GM18907 (cell line): Measurements from ENCODE around the gene PACRG.

Experiments used
- ATAC-seq: cut with Tn5 transposase; IDR thresholded peaks from one replicate; pipeline ENCODE4 v1.9.1; 2021; ENCODE audit warnings: mild to moderate bottlenecking, moderate library complexity; ENCODE audit not compliant: unreplicated experiment

Gene PACRG

DNA sequence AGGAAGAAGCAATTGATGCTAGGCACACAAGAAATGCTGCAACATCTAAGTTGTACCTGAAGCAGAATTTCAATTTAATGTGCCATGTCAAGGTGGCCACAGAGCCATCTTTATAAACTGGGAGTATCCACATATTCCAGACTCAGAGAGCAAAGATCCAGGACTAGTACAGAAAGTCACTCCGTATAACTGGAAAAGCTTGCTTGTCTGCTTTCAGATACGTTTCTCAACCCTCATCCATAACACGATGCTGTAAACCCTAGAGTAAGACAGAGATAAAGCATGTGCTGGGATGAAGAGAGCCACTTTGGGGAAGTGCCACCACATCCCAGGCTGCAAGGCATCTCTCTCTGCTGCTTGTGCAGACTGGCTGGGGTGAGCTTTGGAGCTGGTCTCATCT, 134.7 kb downstream of the PACRG start:
- no peak for ATAC-seq

DNA sequence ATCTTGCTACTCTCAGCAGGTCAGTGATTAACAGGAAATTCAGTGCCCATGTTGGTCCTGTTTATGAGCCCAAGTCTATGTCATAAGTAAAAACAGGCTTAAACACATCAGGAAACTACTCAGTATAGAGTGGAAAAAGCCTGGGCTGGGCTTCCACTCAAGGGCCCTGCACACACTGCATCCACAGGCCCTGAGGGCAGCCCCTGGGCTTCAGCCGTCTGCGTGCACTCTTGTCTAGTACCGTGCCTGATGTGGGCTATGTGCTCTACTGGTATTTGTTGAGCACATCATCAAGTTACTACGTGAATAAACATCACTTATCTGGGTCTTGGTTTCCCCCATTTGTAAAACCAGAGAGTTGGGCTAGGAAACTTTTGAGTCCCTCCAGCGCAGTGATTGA, 135.2 kb downstream of the PACRG start:
- ATAC-seq, result no peak

- no peak for ATAC-seq
Measured at GRCh38 chr6:162863821-162864220, 136.0 kb downstream of the PACRG start.

GRCh38 chr6:162864911-162865310, 137.1 kb downstream of the PACRG start:
- ATAC-seq, result no peak

GRCh38 chr6:162866656-162867055, 138.9 kb downstream of the PACRG start:
- ATAC-seq, result no peak

- ATAC-seq, result no peak
Measured at GRCh38 chr6:162868397-162868796, 140.6 kb downstream of the PACRG start.

- ATAC-seq, result no peak
Measured at GRCh38 chr6:162871966-162872365, 144.2 kb downstream of the PACRG start.

DNA sequence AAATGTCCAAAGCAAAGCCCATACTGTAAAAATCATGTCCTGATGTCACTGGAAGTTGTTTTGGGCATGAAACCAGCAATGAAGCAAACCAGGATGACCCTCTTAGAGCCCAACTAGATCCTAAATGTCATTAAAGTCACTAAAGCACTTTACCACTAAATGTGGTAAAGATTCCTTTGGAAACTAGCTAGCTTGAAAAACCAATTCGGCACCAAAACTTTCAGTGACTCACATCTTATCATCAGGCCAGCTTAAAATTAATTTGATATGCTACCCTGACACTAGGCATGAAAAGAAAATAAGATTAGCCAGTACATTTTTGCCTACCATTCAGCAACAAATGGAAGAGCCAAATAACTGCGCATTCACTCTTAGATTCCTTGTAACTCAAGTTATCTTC, 145.8 kb downstream of the PACRG start:
- no peak for ATAC-seq

GRCh38 chr6:162875070-162875469, 147.3 kb downstream of the PACRG start:
- no peak for ATAC-seq

DNA sequence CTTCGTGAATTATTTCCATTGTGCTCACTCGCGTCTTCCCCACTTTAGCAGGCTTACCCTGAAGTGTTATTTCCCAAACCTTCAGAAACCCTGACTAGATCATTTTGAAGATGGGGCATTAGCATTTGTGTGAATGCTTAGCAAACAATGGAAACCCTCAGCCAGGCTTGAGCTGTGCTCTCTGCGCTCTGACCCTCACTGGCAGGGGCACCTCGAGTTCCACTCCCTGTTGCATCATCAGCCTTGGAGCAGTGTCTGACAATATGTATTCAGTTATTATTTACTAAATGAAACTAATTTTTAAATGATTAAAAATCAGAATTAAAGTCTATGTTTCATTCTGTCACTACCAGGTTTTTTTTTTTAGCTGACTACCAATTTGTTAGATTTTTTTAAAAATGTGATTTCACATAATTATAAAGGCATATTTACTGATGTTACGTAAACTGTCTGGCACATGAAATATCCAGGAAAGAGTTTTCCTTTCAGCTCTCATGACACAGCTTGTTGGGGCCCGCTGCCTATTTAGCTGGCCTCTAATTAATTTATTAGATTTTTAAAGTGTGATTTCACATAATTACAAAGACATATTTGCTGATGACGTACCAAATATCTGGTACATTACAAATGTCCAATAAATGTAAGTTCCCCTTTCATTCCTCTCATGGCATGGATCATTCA, 155.2 kb downstream of the PACRG start:
- ATAC-seq, result no peak

DNA sequence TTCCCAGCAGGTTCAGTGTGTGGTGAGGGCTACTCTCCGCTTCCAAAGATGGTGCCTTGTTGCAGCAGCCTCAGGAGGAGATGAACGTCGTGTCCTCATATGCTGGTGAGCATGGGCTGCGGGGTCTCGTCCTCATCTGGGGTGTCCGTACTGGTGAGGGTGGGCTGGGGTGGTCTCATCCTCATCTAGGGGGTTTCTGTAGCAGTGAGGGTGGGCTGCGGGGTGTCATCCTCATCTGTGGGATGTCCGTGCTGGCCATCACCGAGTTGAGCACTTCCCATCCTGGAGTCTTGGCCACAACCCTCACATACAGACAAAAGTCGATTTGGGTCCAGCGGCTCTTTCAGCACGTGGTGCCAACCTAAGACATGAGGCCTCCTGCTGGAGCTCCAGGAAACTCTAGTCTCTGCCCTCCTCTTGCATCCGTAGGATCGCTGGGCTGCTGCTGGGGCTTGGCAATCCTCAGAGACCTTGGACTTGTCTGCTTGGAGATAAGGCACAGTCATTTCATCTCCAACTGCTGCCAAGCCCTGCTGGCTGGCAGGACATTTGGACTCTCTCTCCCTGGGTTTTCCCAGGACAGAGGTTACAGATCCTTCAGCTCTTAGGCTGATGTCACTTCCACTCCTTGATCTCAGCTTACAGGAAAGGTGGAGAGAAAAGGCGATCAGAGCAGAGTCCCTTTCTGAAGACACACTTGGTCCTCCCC, 160.4 kb downstream of the PACRG start:
- no peak for ATAC-seq

DNA sequence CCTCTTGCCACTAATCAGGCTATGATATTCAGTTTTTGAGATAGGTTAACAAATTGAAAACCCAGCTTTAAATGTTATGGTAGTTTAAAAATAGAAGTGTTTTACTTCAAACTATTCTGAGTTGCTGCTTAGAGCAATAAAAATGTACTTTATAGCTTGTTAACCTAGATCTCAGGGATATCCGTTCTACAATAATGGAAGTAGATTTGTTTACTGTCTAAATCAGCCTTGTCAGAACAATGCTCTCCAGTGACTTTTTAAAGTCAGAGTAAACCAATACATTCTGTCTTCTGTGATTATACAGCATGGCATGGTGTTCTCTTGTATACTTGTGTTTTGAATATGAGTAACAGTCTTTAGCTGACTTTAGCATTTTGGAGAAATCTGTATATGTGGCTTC, 161.5 kb downstream of the PACRG start:
- no peak for ATAC-seq

DNA sequence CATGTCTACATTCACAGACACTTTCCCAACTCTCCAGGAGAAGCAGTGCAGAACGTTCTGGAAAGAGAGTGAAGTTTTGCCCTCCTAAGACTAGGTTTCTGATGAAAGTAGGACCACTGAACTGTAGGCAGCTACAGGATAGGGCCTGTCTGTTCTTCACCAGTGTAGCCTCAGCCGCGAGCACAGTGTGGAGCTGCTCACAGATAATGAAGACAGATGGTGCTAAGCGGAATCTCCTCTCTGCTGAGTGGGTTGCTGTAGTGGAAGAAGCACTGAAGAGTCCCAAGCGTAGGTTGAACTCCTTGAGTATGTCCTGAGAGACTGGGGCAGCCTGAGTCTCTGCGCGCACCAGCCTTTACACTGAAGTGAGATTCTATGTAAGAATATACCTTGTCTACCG, 170.2 kb downstream of the PACRG start:
- ATAC-seq, result no peak

DNA sequence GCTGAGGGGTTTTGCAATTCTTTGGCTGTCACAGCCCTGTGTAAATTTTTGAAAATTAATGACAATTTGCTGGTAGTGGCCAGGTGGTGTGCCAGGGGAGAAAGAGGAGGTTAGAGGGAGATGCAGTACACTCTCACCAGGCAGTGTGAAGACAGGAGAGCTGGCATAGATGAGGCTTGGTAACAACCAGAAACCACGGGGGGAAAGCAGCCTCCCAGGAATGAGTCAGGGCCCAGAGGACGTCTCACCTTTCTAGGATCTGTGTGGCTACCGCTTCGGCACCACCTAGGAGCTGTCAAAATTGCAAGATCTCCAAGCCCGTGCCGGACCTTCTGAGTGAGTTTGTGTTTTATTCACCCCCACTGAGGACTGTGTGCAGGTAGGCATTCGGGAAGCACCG, 171.4 kb downstream of the PACRG start:
- no peak for ATAC-seq

DNA sequence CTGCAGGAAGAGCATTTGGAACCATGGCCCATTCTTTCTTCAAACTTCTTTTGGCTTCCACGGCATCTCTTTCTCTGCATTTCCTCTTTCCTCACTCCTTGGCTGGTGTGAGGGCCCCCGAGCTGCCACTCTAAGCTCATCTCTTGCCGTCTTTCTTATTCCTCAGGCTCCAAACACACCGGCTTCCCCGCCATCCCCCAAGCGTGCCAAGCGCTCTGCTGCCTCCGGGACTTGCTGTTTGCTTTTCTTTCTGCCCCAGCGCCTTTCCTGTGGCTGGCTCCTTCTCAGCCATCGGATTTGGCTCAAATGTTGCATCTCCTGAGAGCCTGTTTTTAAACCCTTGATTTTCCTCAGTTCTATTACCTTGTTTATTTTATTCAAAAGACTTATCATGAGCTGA, 172.7 kb downstream of the PACRG start:
- ATAC-seq, result no peak

DNA sequence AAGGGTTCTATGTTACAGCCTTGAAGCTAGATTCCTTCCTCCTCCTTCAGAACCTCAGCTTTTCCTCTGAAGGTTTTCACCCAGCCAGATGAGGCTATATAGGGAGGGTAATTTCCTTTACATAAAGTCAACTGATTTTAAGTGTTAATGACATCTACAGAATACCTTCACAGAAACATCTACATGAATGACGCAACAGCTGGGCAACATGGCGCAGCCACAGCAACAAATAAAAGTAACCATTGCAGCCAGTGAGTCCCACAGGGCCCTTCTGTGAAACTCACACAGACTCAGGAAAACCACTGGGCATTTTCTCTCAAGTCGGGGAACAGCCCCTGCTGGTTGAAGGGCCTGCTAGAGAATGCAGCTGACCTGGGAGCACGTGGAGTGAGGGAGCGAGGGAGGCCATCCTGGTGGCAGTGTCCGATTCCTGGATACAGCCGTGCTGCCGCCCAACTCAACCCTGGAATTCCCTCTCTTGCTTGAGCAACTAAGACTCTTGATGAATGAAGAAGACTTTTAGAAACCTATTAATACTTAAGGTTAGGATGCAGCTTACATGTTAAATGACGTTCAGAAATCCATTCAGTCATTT, 176.4 kb downstream of the PACRG start:
- no peak for ATAC-seq

- no peak for ATAC-seq
Measured at GRCh38 chr6:162906479-162906878, 178.7 kb downstream of the PACRG start.

- ATAC-seq, result peak; percentile 62
Measured at GRCh38 chr6:162907876-162908481, 180.2 kb downstream of the PACRG start.

- no peak for ATAC-seq
Measured at GRCh38 chr6:162913206-162913605, 185.4 kb downstream of the PACRG start.

GRCh38 chr6:162917506-162917905, 189.7 kb downstream of the PACRG start:
- no peak for ATAC-seq

GRCh38 chr6:162921062-162921461, 193.3 kb downstream of the PACRG start:
- ATAC-seq, result no peak

- no peak for ATAC-seq
Measured at GRCh38 chr6:162921510-162922040, 193.8 kb downstream of the PACRG start.
